ENCODE data around the gene TENM3. TPM values are rescaled to one million over a fixed set of nuclear protein-coding genes. Genes with fewer than 3 reads are reported as not detected.
A peak's percentile ranks its signal among the peaks of the same experiment; 100 is the strongest.
"Not testable (repeated sequence)": the region's sequence is repeated elsewhere in the genome, so short reads cannot be mapped to it uniquely, and the experiment has no call there.

TENM3 gene
- total RNA-seq, 1 donor from 2014 or later = 106 TPM

DNA sequence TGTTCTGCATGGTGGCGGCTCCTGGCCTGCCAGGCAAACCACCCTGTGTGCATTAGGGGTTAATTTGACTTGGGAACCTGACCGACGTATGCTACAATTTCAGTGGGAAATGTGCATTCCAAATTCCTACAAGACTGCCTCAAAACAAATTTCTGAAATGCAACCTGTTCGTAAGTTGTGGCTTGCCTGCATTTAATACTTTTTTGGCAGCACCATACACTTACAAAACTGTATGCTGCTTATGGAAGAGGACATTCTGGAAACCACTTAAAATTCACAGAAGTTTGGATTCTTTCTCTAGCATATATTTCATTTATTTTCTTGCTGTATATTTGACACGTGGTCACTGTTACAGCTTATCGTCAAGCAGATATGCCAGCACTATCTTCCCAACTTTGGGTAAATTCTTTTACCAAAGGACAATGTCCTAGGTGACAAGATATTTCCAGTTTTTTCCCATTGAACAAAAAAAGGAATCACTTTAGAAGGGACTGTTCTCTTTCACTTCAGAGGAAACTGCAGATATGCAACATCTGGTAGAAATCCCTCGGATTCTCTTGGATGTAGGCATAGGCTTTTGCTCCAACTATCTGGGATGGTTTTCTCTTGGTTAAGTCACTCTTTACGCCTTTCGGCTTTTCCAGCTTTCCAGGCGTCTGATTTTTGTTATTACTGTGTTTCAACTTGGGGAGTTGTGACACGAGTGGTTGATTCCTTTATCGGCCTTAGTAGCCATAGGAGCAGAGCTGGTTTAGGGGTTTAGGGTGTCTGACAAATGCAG lies 9.7 kb upstream of the TENM3 start:
- H3K27me3 Mint-ChIP-seq (ENCODE audit: low read depth) = no peaks in the 10 kb centered on the region
- H3K4me3 Mint-ChIP-seq = no peak overlapping the region
- H3K4me1 Mint-ChIP-seq = peaks cover 41% of the 10 kb centered on the region
- H3K36me3 Mint-ChIP-seq = no peaks in the 10 kb centered on the region
- TF ChIP-seq, protein P1, sequence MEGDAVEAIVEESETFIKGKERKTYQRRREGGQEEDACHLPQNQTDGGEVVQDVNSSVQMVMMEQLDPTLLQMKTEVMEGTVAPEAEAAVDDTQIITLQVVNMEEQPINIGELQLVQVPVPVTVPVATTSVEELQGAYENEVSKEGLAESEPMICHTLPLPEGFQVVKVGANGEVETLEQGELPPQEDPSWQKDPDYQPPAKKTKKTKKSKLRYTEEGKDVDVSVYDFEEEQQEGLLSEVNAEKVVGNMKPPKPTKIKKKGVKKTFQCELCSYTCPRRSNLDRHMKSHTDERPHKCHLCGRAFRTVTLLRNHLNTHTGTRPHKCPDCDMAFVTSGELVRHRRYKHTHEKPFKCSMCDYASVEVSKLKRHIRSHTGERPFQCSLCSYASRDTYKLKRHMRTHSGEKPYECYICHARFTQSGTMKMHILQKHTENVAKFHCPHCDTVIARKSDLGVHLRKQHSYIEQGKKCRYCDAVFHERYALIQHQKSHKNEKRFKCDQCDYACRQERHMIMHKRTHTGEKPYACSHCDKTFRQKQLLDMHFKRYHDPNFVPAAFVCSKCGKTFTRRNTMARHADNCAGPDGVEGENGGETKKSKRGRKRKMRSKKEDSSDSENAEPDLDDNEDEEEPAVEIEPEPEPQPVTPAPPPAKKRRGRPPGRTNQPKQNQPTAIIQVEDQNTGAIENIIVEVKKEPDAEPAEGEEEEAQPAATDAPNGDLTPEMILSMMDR (IDR thresholded peaks at IDR 0.05; ENCODE audit: unreplicated experiment) = no peak
- no peaks in the 10 kb centered on the region for H3K9me3 Mint-ChIP-seq
- no peak overlapping the region for H3K27ac Mint-ChIP-seq
- no peak for DNase-seq (ENCODE audit: low spot score in 2 of 2, unreplicated experiment in 2 of 2)

DNA sequence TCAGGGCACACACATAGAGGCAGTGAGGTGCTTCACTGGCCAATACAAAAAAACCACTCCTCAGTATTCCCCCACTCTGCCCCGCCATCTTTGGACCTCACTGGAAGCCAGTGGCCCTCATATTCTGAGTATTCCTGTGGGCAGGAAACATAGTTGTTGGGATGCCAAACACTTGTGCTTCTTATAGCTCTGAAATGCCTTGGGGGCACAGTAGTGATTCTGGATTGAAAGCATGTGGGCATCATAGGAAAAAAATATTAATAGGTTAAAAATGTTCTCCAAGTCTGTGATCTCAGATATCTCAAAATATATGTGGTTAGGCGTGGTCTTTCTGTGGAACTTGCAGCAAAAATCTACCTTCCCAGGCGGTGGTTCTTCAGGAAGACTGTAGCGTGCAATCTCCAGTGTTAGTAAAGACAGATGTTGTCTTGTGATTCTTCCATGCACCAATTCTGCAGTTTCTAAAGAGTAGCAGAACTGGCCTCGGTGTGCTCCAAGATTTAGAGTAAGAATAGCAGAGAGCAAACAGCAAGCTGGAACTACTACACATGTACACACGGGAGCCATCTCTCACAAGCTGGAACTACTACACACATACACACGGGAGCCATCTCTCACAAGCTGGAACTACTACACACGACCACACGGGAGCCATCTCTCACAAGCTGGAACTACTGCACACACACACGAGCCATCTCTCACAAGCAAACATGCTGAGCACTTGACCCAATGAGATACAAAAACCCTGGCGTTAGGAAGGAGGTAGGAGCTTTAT lies 8.0 kb upstream of the TENM3 start:
- TF ChIP-seq, protein P1 (IDR thresholded peaks at IDR 0.05; ENCODE audit: unreplicated experiment) = no peak
- Mint-ChIP-seq H3K4me3 (no peak overlapping the region), H3K27me3 (ENCODE audit: low read depth) (no peaks in the 10 kb centered on the region), H3K36me3 (no peaks in the 10 kb centered on the region), H3K27ac (peak overlapping the region; percentile 9), H3K9me3 (no peaks in the 10 kb centered on the region), H3K4me1 (peaks cover 48% of the 10 kb centered on the region)
- DNase-seq (ENCODE audit: low spot score in 2 of 2, unreplicated experiment in 2 of 2) = no peak

DNA sequence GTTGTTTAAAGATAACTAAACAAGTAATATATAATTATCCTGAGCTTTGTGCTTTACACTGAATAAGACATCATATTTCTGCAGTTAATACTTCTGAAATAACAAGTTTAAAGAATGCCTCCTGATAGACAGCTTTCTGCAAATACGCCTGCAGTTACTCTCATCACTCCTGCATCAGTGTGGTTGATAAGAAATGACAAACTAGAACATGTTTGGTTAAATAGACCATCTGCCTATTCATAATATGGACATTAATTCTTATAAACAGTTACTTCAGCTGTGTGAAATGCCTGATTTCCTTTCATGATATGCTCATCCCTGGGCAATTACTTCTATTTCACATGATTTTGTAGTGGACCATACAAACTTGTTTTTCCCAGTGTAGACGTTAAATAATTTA lies 7.0 kb upstream of the TENM3 start:
- H3K4me1 Mint-ChIP-seq = peaks cover 55% of the 10 kb centered on the region

DNA sequence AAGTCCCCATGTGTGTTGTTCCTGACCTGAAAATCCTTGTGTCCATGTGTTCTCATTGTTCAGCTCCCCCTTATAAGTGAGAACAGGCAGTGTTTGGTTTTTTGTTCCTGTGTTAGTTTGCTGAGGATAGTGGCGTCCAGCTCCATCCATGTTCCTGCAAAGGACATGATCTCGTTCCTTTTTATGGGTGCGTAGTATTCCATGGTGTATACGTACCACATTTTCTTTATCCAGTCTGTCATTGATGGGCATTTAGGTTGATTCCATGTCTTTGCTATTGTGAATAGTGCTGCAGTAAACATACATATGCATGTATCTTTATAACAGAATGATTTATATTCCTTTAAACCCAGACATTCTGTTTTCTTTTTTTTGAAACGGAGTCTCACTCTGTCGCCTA lies 6.2 kb upstream of the TENM3 start:
- peaks cover 49% of the 10 kb centered on the region for H3K4me1 Mint-ChIP-seq
- not testable (repeated sequence) for H3K27ac Mint-ChIP-seq; H3K36me3 Mint-ChIP-seq; H3K27me3 Mint-ChIP-seq (ENCODE audit: low read depth); DNase-seq (ENCODE audit: low spot score in 2 of 2, unreplicated experiment in 2 of 2); H3K4me3 Mint-ChIP-seq; H3K9me3 Mint-ChIP-seq

More for the DNA sequence above, 7.0 kb upstream of the TENM3 start:
- Mint-ChIP-seq H3K36me3 (no peaks in the 10 kb centered on the region), H3K4me3 (no peak overlapping the region), H3K27ac (peak overlapping the region; percentile 32), H3K9me3 (no peaks in the 10 kb centered on the region), H3K27me3 (ENCODE audit: low read depth) (no peaks in the 10 kb centered on the region)
- no peak for DNase-seq (ENCODE audit: low spot score in 2 of 2, unreplicated experiment in 2 of 2)
- TF ChIP-seq, protein P1 (IDR thresholded peaks at IDR 0.05; ENCODE audit: unreplicated experiment) = no peak

DNA sequence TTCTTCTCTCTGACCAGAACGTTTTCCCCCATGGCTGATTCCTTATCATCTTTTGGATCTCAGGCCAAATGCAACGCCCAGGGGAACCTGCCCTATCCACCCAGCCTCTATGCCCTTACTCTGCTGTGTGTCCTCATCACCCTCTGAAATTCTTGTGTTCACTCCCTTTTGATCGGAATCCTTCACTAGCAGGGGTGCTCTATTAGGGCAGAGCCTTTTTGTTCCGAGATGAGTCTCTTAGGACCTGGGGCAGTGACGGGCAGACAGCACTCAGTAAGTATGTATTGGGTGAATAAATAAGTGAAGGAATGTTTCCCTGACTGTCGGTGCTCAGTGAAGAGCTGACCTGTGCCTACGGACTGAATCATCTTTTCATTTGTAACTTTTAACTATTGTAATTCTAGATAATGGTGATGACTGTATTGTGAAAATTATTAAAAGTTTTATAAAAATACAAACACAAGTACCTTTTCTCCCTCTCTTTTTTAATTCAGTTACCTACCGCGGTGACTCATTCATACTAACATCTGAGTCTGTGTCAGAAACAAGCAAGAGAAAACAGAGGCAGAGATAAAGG lies 4.8 kb upstream of the TENM3 start:
- H3K27me3 Mint-ChIP-seq (ENCODE audit: low read depth) = no peaks in the 10 kb centered on the region
- peak overlapping the region; percentile 78 for H3K27ac Mint-ChIP-seq
- peaks cover 3% of the 10 kb centered on the region for H3K9me3 Mint-ChIP-seq
- H3K36me3 Mint-ChIP-seq = peaks cover 4% of the 10 kb centered on the region
- TF ChIP-seq, protein P1 (IDR thresholded peaks at IDR 0.05; ENCODE audit: unreplicated experiment) = no peak
- H3K4me3 Mint-ChIP-seq = no peak overlapping the region
- no peak for DNase-seq (ENCODE audit: low spot score in 2 of 2, unreplicated experiment in 2 of 2)
- peaks cover 55% of the 10 kb centered on the region for H3K4me1 Mint-ChIP-seq

Measured in mesothelial cell of epicardium (in vitro differentiated cells).